Loucy (cell line): ENCODE results near the gene GAS6.
"Not testable (repeated sequence)": the region's sequence is repeated elsewhere in the genome, so short reads cannot be mapped to it uniquely, and the experiment has no call there.

Experiments used
- EZH2phosphoT487 ChIP-seq: fragments of 200-600 bp; IDR thresholded peaks from 2 replicates; pipeline ENCODE4 v1.6.1; 2018; ENCODE audit warnings: antibody characterized with exemption, mild to moderate bottlenecking, moderate library complexity, borderline replicate concordance
- TF ChIP-seq, protein P1 (sequence below): fragments of 200-600 bp; sonication (generic); conservative IDR thresholded peaks from 2 replicates; pipeline ENCODE4 v1.5.1; 2014; ENCODE audit warnings: mild to moderate bottlenecking, antibody characterized with exemption, low read length

DNA sequence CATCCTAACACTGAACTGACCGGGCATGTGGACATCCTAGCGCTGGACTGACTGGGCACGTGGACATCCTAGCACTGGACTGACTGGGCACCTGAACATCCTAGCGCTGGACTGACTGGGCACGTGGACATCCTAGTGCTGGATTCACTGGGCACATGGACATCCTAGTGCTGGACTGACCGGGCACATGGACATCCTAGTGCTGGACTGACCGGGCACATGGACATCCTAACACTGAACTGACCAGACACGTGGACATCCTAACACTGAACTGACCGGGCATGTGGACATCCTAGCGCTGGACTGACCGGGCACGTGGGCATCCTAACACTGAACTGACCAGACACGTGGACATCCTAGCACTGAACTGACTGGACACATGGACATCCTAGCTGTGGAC, 73.9 kb downstream of the GAS6 start:
- TF ChIP-seq, protein P1, sequence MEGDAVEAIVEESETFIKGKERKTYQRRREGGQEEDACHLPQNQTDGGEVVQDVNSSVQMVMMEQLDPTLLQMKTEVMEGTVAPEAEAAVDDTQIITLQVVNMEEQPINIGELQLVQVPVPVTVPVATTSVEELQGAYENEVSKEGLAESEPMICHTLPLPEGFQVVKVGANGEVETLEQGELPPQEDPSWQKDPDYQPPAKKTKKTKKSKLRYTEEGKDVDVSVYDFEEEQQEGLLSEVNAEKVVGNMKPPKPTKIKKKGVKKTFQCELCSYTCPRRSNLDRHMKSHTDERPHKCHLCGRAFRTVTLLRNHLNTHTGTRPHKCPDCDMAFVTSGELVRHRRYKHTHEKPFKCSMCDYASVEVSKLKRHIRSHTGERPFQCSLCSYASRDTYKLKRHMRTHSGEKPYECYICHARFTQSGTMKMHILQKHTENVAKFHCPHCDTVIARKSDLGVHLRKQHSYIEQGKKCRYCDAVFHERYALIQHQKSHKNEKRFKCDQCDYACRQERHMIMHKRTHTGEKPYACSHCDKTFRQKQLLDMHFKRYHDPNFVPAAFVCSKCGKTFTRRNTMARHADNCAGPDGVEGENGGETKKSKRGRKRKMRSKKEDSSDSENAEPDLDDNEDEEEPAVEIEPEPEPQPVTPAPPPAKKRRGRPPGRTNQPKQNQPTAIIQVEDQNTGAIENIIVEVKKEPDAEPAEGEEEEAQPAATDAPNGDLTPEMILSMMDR, result not testable (repeated sequence)
- TF ChIP-seq EZH2phosphoT487, result not testable (repeated sequence)
